Non-pigmented ciliary epithelial cell (primary cell): ENCODE results near the gene EPSTI1.

ENCODE experiments used
- DNase-seq: peaks from one replicate; pipeline ENCODE4 v3.0.0-alpha.2; 2010; ENCODE audit warnings: low read depth

The EPSTI1 gene

DNA sequence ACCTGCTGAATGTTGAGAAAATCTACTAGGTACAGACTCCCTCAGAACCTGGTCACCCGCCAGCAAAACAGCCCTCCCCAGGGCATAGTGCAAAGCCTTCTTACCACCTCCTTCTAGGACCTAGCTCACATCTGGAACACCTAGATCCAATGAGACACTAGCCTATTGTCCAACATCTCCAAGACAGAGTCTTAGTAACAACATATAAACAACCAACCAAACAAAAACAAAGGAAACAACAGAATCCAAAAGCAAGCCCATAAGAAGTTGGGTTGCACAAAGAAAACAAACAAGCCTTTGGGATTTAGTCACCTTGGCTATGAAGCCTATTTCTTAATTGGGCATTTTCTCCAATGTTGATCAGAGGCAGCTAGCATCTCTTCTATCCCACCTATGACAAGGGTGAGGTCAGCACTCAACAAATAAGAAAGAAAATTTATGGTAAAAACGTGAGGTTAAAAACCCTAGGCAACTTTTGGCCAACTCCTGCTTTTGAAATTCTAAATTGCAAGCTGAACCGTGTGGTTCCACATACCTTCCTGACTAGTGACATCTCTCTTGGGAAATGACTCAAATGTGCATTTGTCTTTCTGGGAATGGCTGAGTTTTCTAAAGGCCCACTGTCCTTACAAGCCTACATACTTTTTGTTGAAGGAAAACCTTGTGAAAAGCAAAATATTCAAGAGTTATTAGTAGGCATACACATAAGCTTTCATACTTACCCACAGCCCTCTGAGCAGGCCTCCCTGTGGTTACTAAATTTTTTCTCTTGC is 144.0 kb downstream of the EPSTI1 start:
- DNase-seq = no peak

DNA sequence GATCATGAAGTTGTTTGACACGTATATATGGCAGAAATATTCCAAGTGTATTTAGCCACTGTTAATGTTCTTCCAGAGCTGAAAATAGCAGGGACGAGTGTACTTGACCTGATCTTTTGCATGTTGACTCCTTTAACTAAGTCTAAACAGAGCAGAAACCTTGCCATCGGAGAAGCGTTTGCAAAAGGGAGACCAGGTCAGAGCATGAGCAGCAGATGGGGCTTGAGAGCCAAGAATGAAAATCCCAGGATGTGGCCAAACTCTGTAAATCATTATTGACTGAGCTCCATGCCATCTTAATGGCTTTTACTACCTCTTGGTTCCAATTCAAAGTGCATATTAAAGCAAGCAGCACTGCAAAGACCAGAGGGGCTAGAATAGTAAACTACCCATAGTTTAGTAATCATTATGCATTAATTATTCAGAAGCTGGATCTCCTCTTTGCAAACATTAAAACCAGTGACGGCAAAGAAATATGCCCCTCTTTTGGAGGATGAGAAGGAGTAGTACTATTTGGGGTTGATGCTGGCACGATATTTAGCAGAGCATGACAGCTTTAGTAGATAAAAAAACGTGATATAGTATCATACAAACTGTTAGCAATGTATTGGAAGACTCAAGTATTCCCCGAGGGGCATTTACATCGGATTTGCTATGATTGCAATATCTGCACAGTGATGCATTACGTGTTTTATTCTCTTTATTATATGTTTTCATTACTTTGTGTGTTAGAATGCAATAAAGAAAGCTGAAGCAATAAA is 154.9 kb downstream of the EPSTI1 start:
- DNase-seq = peak; percentile 38
